TTC549 (cell line): ENCODE measurements around the gene GON7.

ENCODE experiments used
- FAIRE-seq: peaks from 2 replicates; lab custom pipeline; 2012; peaks lifted over from hg19 to GRCh38; lab: Jason Lieb, UNC

Gene GON7

DNA sequence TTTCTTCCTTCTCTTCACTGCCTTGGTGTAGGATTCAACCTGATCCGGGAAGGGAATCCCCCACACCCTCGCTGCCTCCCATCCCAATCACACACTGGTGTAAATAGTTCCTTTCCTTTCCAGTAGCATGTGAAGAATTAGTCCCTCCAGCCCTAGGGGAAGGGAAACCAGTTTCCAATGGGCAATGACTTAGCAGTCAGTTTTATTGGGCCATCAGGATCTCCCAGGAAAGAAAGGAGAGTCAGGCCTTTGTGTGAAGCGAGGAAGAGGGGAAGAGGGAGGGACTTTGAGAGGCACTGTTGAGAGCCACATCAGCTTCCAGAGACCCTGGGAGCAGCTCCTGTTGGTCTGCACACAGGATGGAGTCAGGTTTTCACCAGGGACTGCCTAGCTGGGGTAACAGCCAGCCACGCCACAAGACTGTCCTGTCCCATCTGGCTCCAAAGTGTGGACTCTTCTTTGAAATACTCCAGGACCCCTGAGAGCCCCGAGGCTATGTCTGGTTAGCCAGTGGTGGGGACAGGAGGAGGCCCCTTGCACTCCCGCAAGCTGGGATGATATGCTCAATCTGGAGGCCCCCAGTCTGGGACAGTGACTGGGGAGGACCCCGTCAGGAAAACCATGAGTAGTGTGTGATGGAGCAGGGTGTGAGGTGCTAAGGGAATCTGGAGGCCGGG, 50.0 kb downstream of the GON7 start:
- FAIRE-seq: no peak

DNA sequence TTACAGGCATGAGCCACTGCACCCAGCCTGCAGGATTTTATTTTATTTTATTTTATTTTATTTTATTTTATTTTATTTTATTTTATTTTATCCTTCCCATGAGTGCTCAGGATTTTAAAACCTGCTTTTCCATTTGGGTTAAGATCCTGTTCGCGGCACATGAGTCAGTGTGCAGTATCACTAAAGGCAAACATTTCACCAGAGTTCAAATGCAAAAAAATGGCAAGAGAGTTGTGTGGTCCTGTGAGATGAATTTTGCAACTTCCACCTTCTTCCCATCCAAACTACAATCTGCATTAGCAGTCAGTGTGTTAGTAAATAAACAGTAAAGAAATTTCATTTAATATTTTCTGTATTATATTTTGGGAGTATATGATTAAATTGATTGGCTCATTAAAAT, 51.2 kb downstream of the GON7 start:
- no peak for FAIRE-seq

DNA sequence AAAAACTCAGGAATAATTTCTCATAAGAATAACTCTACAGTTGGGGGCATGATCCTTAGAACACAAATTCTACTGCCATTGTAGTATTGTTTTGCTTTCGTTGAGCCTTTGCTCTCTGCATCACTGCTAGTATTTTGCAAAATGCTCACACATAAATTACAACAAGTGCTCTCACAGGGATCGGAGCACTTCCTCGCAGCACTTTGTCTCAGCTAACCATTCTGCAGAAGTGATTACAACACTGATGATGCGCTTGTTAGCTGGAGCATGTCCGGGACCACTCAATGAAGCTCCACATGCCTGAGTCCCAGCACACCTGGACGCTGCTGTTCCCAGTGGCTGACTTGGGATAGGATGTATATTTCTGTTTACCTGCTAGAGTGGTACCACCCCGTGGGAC, 53.7 kb downstream of the GON7 start:
- no peak for FAIRE-seq
